HepG2 (cell line): Measurements from ENCODE around the gene ESR2.

ENCODE experiments used
- FOXP4 ChIP-seq: sonication (generic); formaldehyde crosslinking; IDR thresholded peaks from 2 replicates; pipeline ENCODE4 v1.4.0; 2020; ENCODE audit warnings: missing genetic modification reagents
- GABPA ChIP-seq, 2 experiments: IDR thresholded peaks; 2 replicates each; pipeline ENCODE4 v1.6.1; 2011 to 2016; ENCODE audit warnings: low read depth in 2 of 2, low read length in 1 of 2, missing biosample characterization in 1 of 2, missing genetic modification characterization in 1 of 2
- NR2F1 ChIP-seq, 2 experiments: fragments of 450-650 bp in 1 of 2; formaldehyde crosslinking in 1 of 2; IDR thresholded peaks; 2 replicates each; pipeline versions ENCODE4 v1.5.0 to v1.6.1; 2016 to 2020; ENCODE audit warnings: mild to moderate bottlenecking in 1 of 2, missing compliant biosample characterization in 1 of 2, missing genetic modification reagents in 1 of 2, moderate library complexity in 1 of 2
- PHF8 ChIP-seq: sonication (generic); formaldehyde crosslinking; IDR thresholded peaks from 2 replicates; pipeline ENCODE4 v1.5.0; 2020; ENCODE audit warnings: missing genetic modification reagents
- RBFOX2 ChIP-seq: fragments of 200-400 bp; formaldehyde crosslinking; IDR thresholded peaks from 2 replicates; pipeline ENCODE4 v1.6.1; 2017; ENCODE audit warnings: low read depth, mild to moderate bottlenecking, low read length
- TCF12 ChIP-seq, 2 experiments: fragments of 450-650 bp in 1 of 2; sonication (generic) in 1 of 2; formaldehyde crosslinking in 1 of 2; IDR thresholded peaks; 2 replicates each; pipeline versions ENCODE4 v1.6.1 to v1.8.0; 2017 to 2022; ENCODE audit warnings: antibody characterized with exemption in 1 of 2, mild to moderate bottlenecking in 1 of 2, missing genetic modification reagents in 1 of 2, moderate library complexity in 1 of 2
- TCF7 ChIP-seq: sonication (generic); IDR thresholded peaks from 2 replicates; pipeline ENCODE4 v1.6.1; 2016; ENCODE audit warnings: antibody characterized with exemption, low read depth
- TEF ChIP-seq: sonication (generic); formaldehyde crosslinking; IDR thresholded peaks from 2 replicates; pipeline ENCODE4 v1.5.0; 2020; ENCODE audit warnings: missing genetic modification reagents
- ZBTB21 ChIP-seq: sonication (generic); formaldehyde crosslinking; IDR thresholded peaks from 2 replicates; pipeline ENCODE4 v1.4.0; 2020; ENCODE audit warnings: missing genetic modification reagents
- ZBTB25 ChIP-seq: IDR thresholded peaks from 2 replicates; pipeline ENCODE4 v1.6.1; 2018; ENCODE audit warnings: missing genetic modification reagents
- ZNF431 ChIP-seq: sonication (generic); formaldehyde crosslinking; IDR thresholded peaks from 2 replicates; pipeline ENCODE4 v1.9.0; 2022; ENCODE audit warnings: missing genetic modification reagents, low read depth, mild to moderate bottlenecking, borderline replicate concordance
- TF ChIP-seq, protein P1 (sequence below): sonication (generic); formaldehyde crosslinking; IDR thresholded peaks from 2 replicates; pipeline ENCODE4 v1.5.0; 2020; ENCODE audit warnings: mild to moderate bottlenecking, missing genetic modification reagents, moderate library complexity
- TF ChIP-seq, protein P2 (sequence below): sonication (generic); formaldehyde crosslinking; IDR thresholded peaks from 2 replicates; pipeline ENCODE4 v1.9.0; 2021; ENCODE audit warnings: missing genetic modification reagents, borderline replicate concordance

DNA sequence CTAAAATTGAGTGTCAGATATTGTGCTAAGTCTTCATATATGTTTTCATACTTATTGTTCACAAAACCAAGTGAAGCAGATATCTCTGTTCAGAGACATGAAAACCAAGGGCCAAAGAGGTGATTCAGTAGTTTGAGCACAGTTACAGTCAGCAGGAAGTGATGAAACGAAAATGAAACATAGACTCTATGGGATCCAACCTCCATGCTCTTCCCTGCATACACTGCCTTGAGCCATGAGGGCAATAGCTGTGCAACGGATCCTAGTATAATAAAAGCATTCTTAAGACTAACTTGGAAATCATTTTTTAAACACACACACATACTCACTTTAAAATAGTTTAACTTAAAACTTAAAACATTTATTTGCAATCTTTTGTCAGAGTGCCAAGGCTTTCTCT lies 27.9 kb downstream of the ESR2 start:
- TF ChIP-seq ZBTB21 (CRISPR knock-in tag): no peak
- no peak for TF ChIP-seq RBFOX2
- TF ChIP-seq ZBTB25 (CRISPR knock-in tag): no peak
- no peak for TF ChIP-seq ZNF431 (CRISPR knock-in tag)
- TF ChIP-seq TEF (CRISPR knock-in tag): no peak
- TF ChIP-seq FOXP4 (CRISPR knock-in tag): no peak
- no peak for TF ChIP-seq GABPA (IDR thresholded peaks at IDR 0.05; ENCODE audit: low read depth, low read length)
- peak; percentile 42; the same call in 1 of the 2 replicates for TF ChIP-seq GABPA (CRISPR knock-in tag; IDR thresholded peaks at IDR 0.05; ENCODE audit: low read depth)
- no peak for TF ChIP-seq NR2F1 (CRISPR knock-in tag; IDR thresholded peaks at IDR 0.05)
- TF ChIP-seq, protein P1, sequence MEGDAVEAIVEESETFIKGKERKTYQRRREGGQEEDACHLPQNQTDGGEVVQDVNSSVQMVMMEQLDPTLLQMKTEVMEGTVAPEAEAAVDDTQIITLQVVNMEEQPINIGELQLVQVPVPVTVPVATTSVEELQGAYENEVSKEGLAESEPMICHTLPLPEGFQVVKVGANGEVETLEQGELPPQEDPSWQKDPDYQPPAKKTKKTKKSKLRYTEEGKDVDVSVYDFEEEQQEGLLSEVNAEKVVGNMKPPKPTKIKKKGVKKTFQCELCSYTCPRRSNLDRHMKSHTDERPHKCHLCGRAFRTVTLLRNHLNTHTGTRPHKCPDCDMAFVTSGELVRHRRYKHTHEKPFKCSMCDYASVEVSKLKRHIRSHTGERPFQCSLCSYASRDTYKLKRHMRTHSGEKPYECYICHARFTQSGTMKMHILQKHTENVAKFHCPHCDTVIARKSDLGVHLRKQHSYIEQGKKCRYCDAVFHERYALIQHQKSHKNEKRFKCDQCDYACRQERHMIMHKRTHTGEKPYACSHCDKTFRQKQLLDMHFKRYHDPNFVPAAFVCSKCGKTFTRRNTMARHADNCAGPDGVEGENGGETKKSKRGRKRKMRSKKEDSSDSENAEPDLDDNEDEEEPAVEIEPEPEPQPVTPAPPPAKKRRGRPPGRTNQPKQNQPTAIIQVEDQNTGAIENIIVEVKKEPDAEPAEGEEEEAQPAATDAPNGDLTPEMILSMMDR (CRISPR knock-in tag): no peak
- no peak for TF ChIP-seq TCF12 (IDR thresholded peaks at IDR 0.05)
- TF ChIP-seq TCF12 (CRISPR knock-in tag; IDR thresholded peaks at IDR 0.05): no peak
- no peak for TF ChIP-seq PHF8 (CRISPR knock-in tag)
- TF ChIP-seq TCF7: no peak
- TF ChIP-seq, protein P2, sequence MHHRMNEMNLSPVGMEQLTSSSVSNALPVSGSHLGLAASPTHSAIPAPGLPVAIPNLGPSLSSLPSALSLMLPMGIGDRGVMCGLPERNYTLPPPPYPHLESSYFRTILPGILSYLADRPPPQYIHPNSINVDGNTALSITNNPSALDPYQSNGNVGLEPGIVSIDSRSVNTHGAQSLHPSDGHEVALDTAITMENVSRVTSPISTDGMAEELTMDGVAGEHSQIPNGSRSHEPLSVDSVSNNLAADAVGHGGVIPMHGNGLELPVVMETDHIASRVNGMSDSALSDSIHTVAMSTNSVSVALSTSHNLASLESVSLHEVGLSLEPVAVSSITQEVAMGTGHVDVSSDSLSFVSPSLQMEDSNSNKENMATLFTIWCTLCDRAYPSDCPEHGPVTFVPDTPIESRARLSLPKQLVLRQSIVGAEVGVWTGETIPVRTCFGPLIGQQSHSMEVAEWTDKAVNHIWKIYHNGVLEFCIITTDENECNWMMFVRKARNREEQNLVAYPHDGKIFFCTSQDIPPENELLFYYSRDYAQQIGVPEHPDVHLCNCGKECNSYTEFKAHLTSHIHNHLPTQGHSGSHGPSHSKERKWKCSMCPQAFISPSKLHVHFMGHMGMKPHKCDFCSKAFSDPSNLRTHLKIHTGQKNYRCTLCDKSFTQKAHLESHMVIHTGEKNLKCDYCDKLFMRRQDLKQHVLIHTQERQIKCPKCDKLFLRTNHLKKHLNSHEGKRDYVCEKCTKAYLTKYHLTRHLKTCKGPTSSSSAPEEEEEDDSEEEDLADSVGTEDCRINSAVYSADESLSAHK (CRISPR knock-in tag): no peak
